T-helper 1 cell treated with Interleukin-12 subunit alpha and Interleukin-12 subunit beta and Interleukin-4 antibody, amounts not matched to agents 30 μg/mL and 1 μg/mL, for 36 hours (primary cell): ENCODE data around the gene MMP23B.

Experiments used
- H3K27ac Mint-ChIP-seq: one replicate; pipeline ENCODE4 v1.8.0; 2021; ENCODE audit warnings: mild to moderate bottlenecking, mixed read lengths
- H3K27me3 Mint-ChIP-seq: one replicate; pipeline ENCODE4 v1.8.0; 2021; ENCODE audit warnings: low read depth, mixed read lengths
- H3K36me3 Mint-ChIP-seq: one replicate; pipeline ENCODE4 v1.8.0; 2021; ENCODE audit warnings: low read depth, mixed read lengths
- H3K4me1 Mint-ChIP-seq: one replicate; pipeline ENCODE4 v1.8.0; 2021; ENCODE audit warnings: low read depth, mixed read lengths
- H3K4me3 Mint-ChIP-seq: one replicate; pipeline ENCODE4 v1.8.0; 2021; ENCODE audit warnings: mild to moderate bottlenecking, moderate library complexity, mixed read lengths
- H3K9me3 Mint-ChIP-seq: one replicate; pipeline ENCODE4 v1.8.0; 2021; ENCODE audit warnings: mixed read lengths

MMP23B gene

DNA sequence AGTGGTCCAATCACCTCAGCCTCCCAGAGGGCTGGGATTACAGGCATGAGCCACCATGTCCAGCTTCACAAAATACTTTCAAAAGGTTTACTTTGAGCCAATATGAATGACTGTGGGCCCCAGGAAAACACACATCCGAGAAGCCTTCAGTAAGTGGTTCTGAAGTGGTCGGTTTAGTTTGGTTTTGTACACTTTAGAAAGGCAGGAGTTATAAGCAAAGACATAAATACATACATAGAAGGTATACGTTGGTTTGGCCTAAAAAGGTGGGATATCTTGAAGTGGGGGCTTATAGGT lies 19.9 kb upstream of the MMP23B start:
- H3K27ac Mint-ChIP-seq, result no peak overlapping the region
- H3K36me3 Mint-ChIP-seq, result peaks cover 2% of the 10 kb centered on the region
- no peak overlapping the region for H3K4me3 Mint-ChIP-seq
- H3K4me1 Mint-ChIP-seq, result peaks cover 21% of the 10 kb centered on the region
- no peaks in the 10 kb centered on the region for H3K27me3 Mint-ChIP-seq
- H3K9me3 Mint-ChIP-seq, result no peaks in the 10 kb centered on the region

- peak overlapping the region; percentile 93 for H3K27ac Mint-ChIP-seq
- peak overlapping the region; percentile 94 for H3K4me3 Mint-ChIP-seq
- no peaks in the 10 kb centered on the region for H3K27me3 Mint-ChIP-seq
- no peaks in the 10 kb centered on the region for H3K9me3 Mint-ChIP-seq
- peaks cover 19% of the 10 kb centered on the region for H3K4me1 Mint-ChIP-seq
- H3K36me3 Mint-ChIP-seq, result peaks cover 5% of the 10 kb centered on the region
These were observed 18.4 kb upstream of the MMP23B start for GRCh38 chr1:1613509-1614082.

DNA sequence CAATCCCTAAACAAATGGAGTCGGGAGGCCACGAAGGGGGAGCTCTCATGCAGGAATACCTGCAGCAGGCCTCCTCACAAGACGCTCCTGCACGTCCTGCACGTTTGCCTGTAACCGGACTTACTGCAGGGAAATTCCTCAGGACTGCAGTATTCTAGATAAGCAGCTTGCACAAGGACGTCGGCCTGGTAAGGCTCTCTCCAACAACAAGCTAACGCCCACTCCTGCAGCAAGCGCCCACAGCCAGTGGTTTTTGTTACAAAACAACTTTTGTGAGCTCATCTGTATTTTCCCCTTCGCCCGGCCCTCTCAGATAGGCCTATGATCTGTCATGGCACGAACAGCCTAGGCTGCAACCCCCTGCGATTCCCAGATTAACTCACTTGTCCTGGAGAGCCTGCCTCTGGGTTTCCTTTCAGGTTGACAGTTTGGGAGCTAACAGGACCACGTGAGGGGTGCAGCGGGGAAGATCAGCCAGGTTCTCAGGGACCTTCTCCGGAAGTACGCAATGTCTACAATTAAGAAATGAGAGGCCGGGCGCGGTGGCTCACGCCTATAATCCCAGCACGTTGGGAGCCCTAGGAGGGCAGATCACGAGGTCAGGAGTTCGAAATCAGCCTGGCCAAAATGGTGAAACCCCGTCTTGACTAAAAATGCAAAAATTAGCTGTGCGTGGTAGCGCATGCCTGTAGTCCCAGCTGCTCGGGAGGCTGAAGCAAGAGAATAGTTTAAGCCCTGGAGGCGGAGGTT lies 17.6 kb upstream of the MMP23B start:
- Mint-ChIP-seq H3K27ac (peak overlapping the region; percentile 93), H3K4me3 (peak overlapping the region; percentile 94), H3K36me3 (peaks cover 5% of the 10 kb centered on the region), H3K27me3 (no peaks in the 10 kb centered on the region), H3K4me1 (peaks cover 19% of the 10 kb centered on the region), H3K9me3 (no peaks in the 10 kb centered on the region)

DNA sequence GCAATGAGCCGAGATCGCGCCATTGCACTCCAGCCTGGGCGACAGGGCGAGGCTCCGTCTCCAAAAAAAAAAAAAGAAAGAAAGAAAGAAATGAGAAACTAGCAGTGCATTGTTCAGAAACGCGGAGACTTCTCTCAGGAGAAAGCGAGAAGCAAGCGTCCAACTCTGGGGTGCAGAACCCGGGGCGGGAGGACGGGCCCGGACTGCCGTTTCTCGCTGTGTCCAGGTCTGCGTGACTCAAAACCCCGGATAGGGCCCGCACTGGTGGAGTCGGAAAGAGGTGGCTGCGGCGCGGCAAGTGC lies 17.1 kb upstream of the MMP23B start:
- Mint-ChIP-seq H3K36me3 (peaks cover 5% of the 10 kb centered on the region), H3K4me1 (peaks cover 19% of the 10 kb centered on the region), H3K27ac (peak overlapping the region; percentile 93), H3K27me3 (no peaks in the 10 kb centered on the region), H3K9me3 (no peaks in the 10 kb centered on the region), H3K4me3 (peak overlapping the region; percentile 94)

GRCh38 chr1:1615256-1616044 lies 16.5 kb upstream of the MMP23B start, which contains the start of gene MIB2:
MIB2 (plus strand) TSS chr1:1615500; CDS start chr1:1623453, 7,953 bp downstream.
- Mint-ChIP-seq H3K4me3 (peak within 1 kb of the TSS; percentile 94), H3K27me3 (no peaks in the 10 kb centered on the region), H3K4me1 (peaks cover 19% of the 10 kb centered on the region), H3K9me3 (no peaks in the 10 kb centered on the region), H3K27ac (peak within 1 kb of the TSS; percentile 93), H3K36me3 (peaks cover 5% of the 10 kb centered on the region)

- Mint-ChIP-seq H3K9me3 (no peaks in the 10 kb centered on the region), H3K27ac (peak overlapping the region; percentile 77), H3K4me3 (peak overlapping the region; percentile 79), H3K27me3 (no peaks in the 10 kb centered on the region), H3K4me1 (peaks cover 19% of the 10 kb centered on the region), H3K36me3 (peaks cover 5% of the 10 kb centered on the region)
These were observed 15.8 kb upstream of the MMP23B start for GRCh38 chr1:1616045-1616790.

DNA sequence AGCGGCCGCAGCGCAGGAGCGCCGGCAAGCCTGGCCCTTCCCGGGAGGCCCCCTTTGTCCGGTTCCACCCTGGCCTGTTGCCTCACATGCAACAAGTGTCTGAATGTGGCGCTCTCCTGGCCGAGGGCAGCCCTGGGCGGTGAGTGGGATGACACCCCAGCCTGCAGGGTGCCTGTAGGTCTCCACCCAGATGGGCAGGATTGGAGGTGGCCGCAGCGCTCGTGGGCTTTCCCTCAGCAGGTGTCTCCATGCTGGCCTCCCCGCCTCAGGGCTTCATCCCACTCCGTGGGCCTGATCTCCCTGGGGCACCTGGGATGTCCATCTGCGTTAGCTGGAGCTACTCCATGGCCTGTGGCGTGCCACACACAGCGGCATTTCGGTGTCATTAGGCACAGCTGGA lies 15.1 kb upstream of the MMP23B start:
- Mint-ChIP-seq H3K27ac (peak overlapping the region; percentile 77), H3K27me3 (no peaks in the 10 kb centered on the region), H3K36me3 (peaks cover 5% of the 10 kb centered on the region), H3K4me1 (peaks cover 19% of the 10 kb centered on the region), H3K9me3 (no peaks in the 10 kb centered on the region), H3K4me3 (peak overlapping the region; percentile 79)

- Mint-ChIP-seq H3K27me3 (no peaks in the 10 kb centered on the region), H3K4me1 (peaks cover 19% of the 10 kb centered on the region), H3K4me3 (peak overlapping the region; percentile 79), H3K9me3 (no peaks in the 10 kb centered on the region), H3K27ac (no peak overlapping the region), H3K36me3 (peaks cover 5% of the 10 kb centered on the region)
These were observed 14.5 kb upstream of the MMP23B start for GRCh38 chr1:1617516-1617915.

DNA sequence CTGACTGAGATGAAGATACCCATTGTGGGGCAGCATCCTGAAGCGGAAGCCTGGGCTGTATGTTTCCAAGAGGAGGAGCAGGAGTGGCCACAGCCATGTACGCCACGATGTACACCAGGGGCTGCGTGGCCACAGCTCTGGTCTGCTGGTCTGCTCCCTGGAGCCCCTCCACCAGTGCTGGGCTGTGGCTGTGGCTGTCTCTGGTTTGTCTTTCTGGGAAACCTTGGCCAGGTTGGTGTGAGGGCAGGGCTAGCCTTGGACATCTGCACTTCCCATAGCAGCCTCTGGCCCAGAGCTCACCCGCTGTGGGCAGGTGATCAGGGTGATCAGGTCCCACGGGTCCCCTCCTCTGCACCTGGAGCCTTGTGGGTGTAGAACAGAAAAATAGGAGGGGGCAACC lies 14.0 kb upstream of the MMP23B start:
- peaks cover 19% of the 10 kb centered on the region for H3K4me1 Mint-ChIP-seq
- no peaks in the 10 kb centered on the region for H3K27me3 Mint-ChIP-seq
- H3K9me3 Mint-ChIP-seq, result no peaks in the 10 kb centered on the region
- no peak overlapping the region for H3K27ac Mint-ChIP-seq
- peak overlapping the region; percentile 79 for H3K4me3 Mint-ChIP-seq
- peaks cover 5% of the 10 kb centered on the region for H3K36me3 Mint-ChIP-seq

- Mint-ChIP-seq H3K9me3 (no peaks in the 10 kb centered on the region), H3K27ac (no peak overlapping the region), H3K4me3 (no peak overlapping the region), H3K36me3 (peaks cover 4% of the 10 kb centered on the region), H3K27me3 (no peaks in the 10 kb centered on the region), H3K4me1 (peaks cover 17% of the 10 kb centered on the region)
These were observed 13.4 kb upstream of the MMP23B start for GRCh38 chr1:1618396-1619068.

- H3K4me3 Mint-ChIP-seq, result no peak overlapping the region
- H3K27ac Mint-ChIP-seq, result no peak overlapping the region
- peaks cover 3% of the 10 kb centered on the region for H3K4me1 Mint-ChIP-seq
- H3K9me3 Mint-ChIP-seq, result no peaks in the 10 kb centered on the region
- no peaks in the 10 kb centered on the region for H3K27me3 Mint-ChIP-seq
- peaks cover 3% of the 10 kb centered on the region for H3K36me3 Mint-ChIP-seq
These were observed 12.0 kb upstream of the MMP23B start for GRCh38 chr1:1619917-1620361.

- Mint-ChIP-seq H3K4me3 (no peak overlapping the region), H3K27ac (no peak overlapping the region), H3K36me3 (peaks cover 3% of the 10 kb centered on the region)
These were observed 11.4 kb upstream of the MMP23B start for GRCh38 chr1:1620433-1621139.

DNA sequence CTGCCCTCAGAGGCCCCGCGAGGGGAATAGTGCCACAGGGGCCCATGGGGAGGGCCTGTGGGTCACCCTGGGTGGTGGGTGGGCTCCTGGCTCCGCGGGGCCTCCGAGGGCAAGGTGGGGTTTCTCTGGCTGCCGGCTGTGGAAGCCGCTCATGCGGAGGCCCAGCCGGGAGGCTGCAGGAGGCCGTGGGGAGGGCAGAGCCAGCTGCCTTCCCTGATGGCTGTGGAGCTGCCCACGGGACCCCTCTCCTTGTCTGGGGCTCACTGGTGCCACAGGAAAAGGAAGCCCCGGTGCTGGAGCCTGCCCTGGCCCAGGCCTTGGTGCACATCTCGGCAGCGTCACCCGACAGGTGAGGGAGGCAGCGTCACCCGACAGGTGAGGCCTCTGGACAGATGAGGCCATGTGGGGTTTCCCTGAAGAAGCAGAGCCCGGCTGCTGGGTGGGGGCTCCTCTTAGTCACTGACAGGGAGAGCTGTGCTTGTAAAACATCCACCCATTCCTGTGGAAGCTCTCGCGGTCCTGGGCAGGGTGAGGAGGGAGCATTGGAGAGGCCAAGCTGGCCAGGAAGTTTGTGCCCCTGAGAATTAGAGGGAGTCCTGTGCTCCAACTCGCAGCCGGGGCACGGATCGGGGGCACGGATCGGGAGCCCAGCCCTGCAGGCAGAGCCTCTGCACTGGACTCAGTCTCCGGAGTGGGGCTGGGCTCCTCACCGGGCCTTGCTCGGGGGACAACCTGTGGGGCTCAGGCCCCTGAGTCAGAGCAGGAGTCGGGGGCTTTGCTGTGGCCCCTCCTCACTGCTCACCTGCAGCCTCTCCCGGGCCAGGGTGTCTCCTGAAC lies 10.6 kb upstream of the MMP23B start:
- Mint-ChIP-seq H3K4me3 (no peak overlapping the region), H3K27me3 (no peaks in the 10 kb centered on the region), H3K4me1 (peaks cover 2% of the 10 kb centered on the region), H3K9me3 (no peaks in the 10 kb centered on the region), H3K36me3 (peaks cover 3% of the 10 kb centered on the region), H3K27ac (no peak overlapping the region)

More at GRCh38 chr1:1620433-1621139, 11.4 kb upstream of the MMP23B start:
- Mint-ChIP-seq H3K27me3 (no peaks in the 10 kb centered on the region), H3K9me3 (no peaks in the 10 kb centered on the region), H3K4me1 (peaks cover 2% of the 10 kb centered on the region)
